ENCODE measurements around the gene CXorf58.

CXorf58 gene

GRCh38 chrX:23901060-23901459, 6.7 kb upstream of the CXorf58 start:
- DNase-seq (ENCODE audit: low spot score): no peak

DNA sequence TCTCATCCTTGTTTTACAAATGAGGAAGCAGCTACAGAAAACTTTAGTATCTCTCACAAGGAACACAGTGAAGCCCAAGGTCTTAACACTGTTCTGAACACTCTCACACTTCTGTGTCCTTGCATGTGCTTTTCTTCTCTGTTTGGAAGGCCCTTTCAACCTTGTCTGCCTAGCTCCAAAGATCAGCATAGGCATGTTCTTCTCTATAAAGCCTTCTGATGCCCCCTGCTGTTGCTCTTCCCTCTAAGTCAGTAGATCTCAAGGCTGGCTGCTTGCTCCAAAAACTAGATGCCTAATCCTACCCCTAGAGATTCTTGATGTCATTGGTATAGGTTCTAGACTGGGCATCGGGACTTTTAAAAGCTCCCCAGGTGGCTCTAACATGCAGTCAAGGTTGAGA, 6.0 kb upstream of the CXorf58 start:
- DNase-seq (ENCODE audit: low spot score): peak; percentile 49

DNA sequence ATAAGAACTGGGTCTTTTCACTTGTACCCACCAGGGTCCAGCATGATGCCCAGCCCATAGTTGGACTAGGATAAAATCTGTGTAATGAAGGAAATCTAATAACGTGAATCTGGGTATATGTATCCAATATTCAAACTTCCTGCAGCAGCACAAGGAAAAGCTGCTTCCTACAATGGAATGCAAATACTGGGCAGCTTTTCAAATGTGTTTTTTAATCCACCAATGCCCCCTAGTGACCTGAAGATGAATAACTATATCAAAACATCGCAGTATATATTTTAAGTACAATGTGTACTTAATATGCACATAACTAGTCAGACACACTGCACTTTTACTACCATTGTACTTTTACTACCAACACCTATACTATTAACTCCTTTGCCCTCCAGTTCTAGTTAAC, 5.4 kb upstream of the CXorf58 start:
- no peak for DNase-seq (ENCODE audit: low spot score)

GRCh38 chrX:23904096-23904495, 3.7 kb upstream of the CXorf58 start:
- no peak for DNase-seq (ENCODE audit: low spot score)

DNA sequence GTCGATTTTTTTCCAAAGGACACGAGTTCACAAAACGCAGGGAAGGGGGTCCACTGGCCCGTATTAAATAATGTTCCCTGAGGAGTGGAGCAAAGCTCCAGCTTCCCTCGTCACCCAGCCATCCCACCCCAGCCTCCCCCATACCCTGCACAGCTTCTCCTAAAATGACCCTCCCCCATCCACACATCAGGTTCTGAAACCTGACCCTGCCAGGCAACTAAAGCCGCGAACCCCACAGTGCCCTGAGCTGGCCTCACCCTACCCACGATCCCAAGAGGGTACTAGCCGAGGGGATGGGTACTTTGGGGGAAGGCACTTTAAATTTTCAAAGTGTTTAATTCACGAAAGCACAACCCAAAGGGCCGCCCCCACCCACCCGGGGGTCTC, 702 bp upstream of the CXorf58 start:
- no peak for DNase-seq (ENCODE audit: low spot score)

- no peak for DNase-seq (ENCODE audit: low spot score)
Observed at GRCh38 chrX:23908219-23909004, 606 bp downstream of the CXorf58 start.

DNA sequence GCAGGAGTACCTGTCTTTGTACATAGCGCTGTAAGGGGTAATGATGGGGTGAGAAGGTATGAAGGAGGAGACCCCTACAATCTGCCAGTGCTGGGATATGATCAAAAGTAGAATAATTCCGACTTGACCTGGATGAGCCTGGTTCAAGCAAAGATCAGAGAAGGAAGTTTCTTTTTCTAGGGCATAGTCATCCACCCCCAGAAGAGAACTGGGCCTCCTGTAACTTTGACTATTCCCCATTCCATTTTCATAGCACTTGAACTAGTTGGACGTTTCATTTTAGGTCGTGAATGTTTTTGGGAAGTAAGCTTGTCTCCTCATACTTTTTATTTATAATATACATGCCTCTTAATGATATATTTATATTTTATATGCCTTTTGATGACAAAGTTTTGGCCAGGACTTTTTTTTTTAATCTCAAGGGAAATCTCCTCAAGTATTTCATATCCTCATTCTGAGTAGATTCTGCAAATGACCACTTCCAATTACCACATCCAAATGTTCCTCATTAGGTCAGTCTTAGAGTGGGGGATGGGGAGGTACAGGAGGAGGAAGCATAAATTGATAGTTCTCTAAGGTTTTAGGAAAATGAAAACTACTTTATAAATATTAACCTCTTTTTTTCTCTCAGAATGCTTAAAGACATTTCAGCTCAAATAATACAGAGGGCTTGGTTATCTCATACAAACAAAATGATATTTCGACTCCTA, 3.5 kb downstream of the CXorf58 start:
- DNase-seq (ENCODE audit: low spot score): no peak

GRCh38 chrX:23919148-23919547, 11.3 kb downstream of the CXorf58 start:
- DNase-seq (ENCODE audit: low spot score): no peak

GRCh38 chrX:23919706-23920320, 12.0 kb downstream of the CXorf58 start:
- DNase-seq (ENCODE audit: low spot score): peak; percentile 51

DNA sequence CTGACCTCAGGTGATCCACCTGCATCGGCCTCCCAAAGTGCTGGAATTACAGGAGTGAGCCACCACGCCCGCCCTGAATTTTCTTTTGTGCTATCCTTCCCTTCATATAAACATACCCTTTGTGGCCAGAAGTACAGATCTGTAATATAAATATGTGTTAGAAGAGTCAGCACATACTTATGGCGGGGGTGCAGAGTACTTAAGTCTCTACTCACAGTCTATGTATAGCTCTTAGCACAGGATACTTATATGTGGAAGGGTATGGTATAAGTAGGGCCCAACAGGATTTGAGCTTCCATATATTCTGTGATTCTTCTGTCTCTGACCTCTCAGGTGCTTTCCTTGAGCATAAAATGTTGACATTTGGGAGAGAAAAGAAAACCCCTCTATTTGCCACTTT, 18.2 kb downstream of the CXorf58 start:
- DNase-seq (ENCODE audit: low spot score): no peak

GRCh38 chrX:23930894-23931604, 23.2 kb downstream of the CXorf58 start:
- no peak for DNase-seq (ENCODE audit: low spot score)

- no peak for DNase-seq (ENCODE audit: low spot score)
Observed at GRCh38 chrX:23932046-23932445, 24.2 kb downstream of the CXorf58 start.

GRCh38 chrX:23935106-23935505, 27.3 kb downstream of the CXorf58 start:
- DNase-seq (ENCODE audit: low spot score): no peak

GRCh38 chrX:23936180-23936579, 28.4 kb downstream of the CXorf58 start:
- DNase-seq (ENCODE audit: low spot score): no peak

GRCh38 chrX:23937100-23937499, 29.3 kb downstream of the CXorf58 start:
- DNase-seq (ENCODE audit: low spot score): no peak

GRCh38 chrX:23938690-23939089, 30.9 kb downstream of the CXorf58 start:
- no peak for DNase-seq (ENCODE audit: low spot score)

DNA sequence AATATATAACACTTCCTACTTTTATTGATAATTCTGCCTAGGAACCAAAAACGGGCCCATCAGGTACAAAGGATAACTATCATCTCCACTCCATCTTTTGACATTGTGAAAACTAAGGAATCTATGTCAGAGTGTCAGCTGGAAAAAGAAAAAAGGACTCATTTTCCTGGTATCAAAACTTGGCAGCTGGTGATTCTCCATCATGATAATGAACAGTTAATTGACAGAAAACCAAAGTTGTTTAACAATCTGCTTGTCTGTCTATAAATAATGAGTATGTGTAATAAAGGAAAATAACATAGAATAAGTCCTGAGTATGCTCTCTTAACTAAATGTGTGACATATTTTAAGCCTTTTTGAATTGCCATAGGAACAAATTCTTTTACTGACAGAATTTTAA, 31.4 kb downstream of the CXorf58 start:
- DNase-seq (ENCODE audit: low spot score): no peak

DNA sequence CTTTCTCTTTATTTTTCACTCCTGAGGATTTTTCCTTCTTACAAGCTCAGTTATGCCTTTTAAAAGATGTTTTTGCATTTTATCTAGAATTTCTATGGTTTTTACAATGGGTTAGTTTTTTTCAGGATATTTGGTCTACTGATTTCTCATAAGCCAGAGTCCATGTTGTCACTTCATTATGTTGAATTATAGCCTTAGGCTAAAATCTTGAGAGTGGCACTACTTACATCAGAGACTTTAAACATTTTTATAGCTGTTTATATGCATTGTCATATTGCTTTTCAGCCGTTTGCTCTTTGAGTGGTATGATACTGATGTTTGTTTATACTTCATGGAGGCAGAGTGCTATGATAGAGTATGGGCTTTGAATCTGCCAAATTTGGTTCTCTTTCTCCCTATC, 36.4 kb downstream of the CXorf58 start:
- DNase-seq (ENCODE audit: low spot score): no peak

DNA sequence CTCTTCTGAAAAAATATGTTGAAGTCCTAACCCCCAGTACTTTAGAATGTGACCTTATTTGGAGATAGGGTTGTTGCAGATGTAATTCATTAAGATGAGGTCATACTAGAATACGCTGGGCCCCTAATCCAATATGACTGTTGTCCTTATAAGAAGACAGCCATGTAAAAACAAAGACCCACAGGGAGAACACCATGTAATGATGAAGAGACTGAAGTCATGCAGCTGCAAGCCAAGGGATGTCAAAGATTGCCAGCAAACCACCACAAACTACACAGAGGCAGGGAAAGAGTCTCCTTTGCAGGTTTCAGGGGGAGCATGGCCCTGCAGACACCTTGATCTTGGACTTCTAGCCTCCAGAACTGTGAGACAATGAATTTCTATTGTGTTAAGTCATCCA, 37.4 kb downstream of the CXorf58 start:
- no peak for DNase-seq (ENCODE audit: low spot score)

DNA sequence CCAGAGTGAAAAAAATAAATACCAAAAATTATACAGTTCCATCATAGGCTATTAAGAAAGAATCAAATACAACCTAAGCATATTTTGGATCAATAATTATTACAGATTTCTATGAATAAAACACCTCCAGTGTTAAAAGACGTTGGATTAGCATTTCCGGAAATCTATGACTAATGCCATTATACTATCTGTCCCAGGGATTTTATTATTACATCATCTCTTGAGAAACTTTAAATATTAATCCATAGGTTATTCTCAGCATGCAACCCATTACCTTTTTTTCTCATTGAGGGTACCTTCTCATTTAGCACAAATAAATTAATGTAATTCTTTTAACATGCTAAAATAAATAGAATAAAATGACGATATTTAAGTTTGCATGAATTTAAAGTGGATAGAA, 44.6 kb downstream of the CXorf58 start:
- DNase-seq (ENCODE audit: low spot score): no peak

DNA sequence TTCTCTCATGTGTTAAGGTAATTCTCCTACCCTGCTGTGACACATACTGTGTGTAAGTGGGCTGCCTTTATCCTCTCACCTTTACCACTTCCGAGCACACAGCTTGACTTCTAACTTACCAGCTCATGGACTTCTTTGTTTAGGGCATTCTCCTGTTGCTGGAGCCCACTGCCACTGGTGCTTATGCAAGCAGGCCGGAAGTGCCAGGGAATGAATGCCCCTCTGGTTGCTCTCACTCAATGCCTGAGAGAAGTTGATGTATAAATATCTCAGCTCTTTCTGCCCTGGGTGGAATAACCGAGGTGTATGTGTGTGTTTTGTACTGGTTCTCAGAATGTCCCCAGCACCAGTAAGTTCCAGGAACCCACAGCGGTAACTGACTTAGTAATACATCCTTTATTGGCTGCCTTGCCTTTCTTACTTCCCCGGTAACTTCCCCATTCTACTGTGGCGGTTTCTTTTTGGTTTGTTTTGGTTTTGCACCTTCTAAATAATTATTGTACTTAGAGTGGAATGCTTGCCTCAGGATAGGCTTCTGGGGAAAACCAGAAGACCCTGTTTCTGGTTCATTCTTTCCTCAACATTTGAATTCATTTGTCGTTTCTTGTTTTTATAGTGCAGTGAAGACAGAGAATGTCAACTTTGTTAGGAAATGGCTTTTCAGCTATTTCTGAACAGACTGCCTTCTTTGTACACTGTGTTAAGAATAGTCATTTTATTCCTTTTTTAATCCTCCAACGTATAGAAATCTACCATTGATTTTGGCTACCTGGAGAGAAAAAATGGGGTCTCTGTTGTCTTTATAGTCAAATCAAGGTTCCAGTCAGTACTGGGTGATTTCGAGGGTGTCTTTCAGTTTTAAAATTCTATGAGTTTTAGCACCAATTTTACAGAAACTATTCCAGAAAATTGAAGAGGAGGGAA, 45.4 kb downstream of the CXorf58 start:
- DNase-seq (ENCODE audit: low spot score): no peak

DNA sequence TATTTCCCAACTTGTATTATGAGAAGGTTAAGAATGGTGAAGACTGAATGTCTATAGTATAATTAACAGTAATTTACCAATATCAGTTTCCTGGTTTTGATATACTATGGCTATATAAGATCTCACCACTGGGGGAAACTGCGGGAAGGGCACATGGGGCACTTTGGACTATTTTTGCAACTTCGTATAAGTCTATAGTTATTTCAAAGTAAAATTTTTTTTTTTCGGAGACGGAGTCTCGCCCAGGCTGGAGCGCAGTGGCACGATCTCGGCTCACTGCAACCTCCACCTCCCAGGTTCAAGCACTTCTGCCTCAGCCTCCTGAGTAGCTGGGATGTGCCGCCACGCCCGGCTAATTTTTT, 46.1 kb downstream of the CXorf58 start:
- no peak for DNase-seq (ENCODE audit: low spot score)

Measured in ecto neural progenitor cell (in vitro differentiated cells).